ENCODE measurements around the gene KANSL1. TPM values are rescaled to one million over a fixed set of nuclear protein-coding genes. Genes with fewer than 3 reads are reported as not detected.
A peak's percentile ranks its signal among the peaks of the same experiment; 100 is the strongest.

Gene KANSL1
- total and polyA plus RNA-seq, 2 experiments from 2014 or later, result 49.0 to 206 TPM

DNA sequence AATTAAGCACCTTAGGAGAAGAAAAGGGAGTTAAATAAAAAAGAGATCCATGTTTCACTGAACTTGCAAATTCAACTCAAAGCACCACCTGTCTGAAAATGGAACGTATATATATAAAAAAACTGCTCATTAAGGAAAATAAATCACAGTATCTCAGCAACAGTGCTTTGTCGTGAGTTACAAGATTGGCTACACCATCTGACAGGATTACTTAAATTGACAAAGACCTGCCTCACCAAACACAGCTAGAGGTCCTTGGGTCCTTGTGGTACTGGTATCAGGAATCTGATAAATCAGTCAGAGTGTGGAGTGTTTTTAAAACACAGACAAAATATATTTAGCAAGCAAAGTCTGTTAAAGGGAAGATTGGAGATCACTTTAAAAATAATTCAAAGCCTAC, 63.9 kb downstream of the KANSL1 start:
- Histone ChIP-seq H3K27me3 (ENCODE audit: insufficient read depth) (no peaks in the 10 kb centered on the region), H3K4me3 (no peak overlapping the region), H3K4me1 (ENCODE audit: insufficient read depth) (peaks cover 61% of the 10 kb centered on the region), H3K9me2 (ENCODE audit: insufficient read depth) (no peaks in the 10 kb centered on the region), H4K20me1 (replicated peaks; ENCODE audit: insufficient read depth) (peaks cover 69% of the 10 kb centered on the region), H3K27ac (ENCODE audit: low read depth) (0 out of 2 replicates have a peak overlapping the region, but pooled peaks have one; percentile 39), H3K4me2 (no peak overlapping the region), H2AFZ (no peak overlapping the region), H3K36me3 (ENCODE audit: insufficient read depth) (no peaks in the 10 kb centered on the region), H3K79me2 (replicated peaks; ENCODE audit: insufficient read depth) (peaks cover 99% of the 10 kb centered on the region), H3F3A (replicated peaks; ENCODE audit: low read depth) (no peaks in the 10 kb centered on the region)
- H3K36me3 Mint-ChIP-seq (ENCODE audit: low read depth), result peaks cover 2% of the 10 kb centered on the region; the same call in 1 of the 3 replicates
- H3K4me3 Mint-ChIP-seq, result no peak overlapping the region
- DNase-seq (ENCODE audit: low spot score) (no peak), ATAC-seq (no peak)
- peaks cover 69% of the 10 kb centered on the region for H3K4me1 Mint-ChIP-seq
- TF ChIP-seq NANOG (IDR thresholded peaks at IDR 0.05; ENCODE audit: borderline replicate concordance) (no peak), CREB1 (CRISPR knock-in tag; IDR thresholded peaks at IDR 0.05; ENCODE audit: low read depth) (no peak), POLR2AphosphoS5 (IDR thresholded peaks at IDR 0.05; ENCODE audit: low read depth) (no peak)
- TF ChIP-seq, protein P1, sequence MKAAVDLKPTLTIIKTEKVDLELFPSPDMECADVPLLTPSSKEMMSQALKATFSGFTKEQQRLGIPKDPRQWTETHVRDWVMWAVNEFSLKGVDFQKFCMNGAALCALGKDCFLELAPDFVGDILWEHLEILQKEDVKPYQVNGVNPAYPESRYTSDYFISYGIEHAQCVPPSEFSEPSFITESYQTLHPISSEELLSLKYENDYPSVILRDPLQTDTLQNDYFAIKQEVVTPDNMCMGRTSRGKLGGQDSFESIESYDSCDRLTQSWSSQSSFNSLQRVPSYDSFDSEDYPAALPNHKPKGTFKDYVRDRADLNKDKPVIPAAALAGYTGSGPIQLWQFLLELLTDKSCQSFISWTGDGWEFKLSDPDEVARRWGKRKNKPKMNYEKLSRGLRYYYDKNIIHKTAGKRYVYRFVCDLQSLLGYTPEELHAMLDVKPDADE (IDR thresholded peaks at IDR 0.05), result no peak
- TF ChIP-seq, protein P2, sequence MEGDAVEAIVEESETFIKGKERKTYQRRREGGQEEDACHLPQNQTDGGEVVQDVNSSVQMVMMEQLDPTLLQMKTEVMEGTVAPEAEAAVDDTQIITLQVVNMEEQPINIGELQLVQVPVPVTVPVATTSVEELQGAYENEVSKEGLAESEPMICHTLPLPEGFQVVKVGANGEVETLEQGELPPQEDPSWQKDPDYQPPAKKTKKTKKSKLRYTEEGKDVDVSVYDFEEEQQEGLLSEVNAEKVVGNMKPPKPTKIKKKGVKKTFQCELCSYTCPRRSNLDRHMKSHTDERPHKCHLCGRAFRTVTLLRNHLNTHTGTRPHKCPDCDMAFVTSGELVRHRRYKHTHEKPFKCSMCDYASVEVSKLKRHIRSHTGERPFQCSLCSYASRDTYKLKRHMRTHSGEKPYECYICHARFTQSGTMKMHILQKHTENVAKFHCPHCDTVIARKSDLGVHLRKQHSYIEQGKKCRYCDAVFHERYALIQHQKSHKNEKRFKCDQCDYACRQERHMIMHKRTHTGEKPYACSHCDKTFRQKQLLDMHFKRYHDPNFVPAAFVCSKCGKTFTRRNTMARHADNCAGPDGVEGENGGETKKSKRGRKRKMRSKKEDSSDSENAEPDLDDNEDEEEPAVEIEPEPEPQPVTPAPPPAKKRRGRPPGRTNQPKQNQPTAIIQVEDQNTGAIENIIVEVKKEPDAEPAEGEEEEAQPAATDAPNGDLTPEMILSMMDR (conservative IDR thresholded peaks at IDR 0.05; ENCODE audit: low read depth in 2 of 2), result no peak
- TF ChIP-seq, protein P3, sequence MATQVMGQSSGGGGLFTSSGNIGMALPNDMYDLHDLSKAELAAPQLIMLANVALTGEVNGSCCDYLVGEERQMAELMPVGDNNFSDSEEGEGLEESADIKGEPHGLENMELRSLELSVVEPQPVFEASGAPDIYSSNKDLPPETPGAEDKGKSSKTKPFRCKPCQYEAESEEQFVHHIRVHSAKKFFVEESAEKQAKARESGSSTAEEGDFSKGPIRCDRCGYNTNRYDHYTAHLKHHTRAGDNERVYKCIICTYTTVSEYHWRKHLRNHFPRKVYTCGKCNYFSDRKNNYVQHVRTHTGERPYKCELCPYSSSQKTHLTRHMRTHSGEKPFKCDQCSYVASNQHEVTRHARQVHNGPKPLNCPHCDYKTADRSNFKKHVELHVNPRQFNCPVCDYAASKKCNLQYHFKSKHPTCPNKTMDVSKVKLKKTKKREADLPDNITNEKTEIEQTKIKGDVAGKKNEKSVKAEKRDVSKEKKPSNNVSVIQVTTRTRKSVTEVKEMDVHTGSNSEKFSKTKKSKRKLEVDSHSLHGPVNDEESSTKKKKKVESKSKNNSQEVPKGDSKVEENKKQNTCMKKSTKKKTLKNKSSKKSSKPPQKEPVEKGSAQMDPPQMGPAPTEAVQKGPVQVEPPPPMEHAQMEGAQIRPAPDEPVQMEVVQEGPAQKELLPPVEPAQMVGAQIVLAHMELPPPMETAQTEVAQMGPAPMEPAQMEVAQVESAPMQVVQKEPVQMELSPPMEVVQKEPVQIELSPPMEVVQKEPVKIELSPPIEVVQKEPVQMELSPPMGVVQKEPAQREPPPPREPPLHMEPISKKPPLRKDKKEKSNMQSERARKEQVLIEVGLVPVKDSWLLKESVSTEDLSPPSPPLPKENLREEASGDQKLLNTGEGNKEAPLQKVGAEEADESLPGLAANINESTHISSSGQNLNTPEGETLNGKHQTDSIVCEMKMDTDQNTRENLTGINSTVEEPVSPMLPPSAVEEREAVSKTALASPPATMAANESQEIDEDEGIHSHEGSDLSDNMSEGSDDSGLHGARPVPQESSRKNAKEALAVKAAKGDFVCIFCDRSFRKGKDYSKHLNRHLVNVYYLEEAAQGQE (IDR thresholded peaks at IDR 0.05; ENCODE audit: unreplicated experiment), result no peak
- H3K27me3 Mint-ChIP-seq (ENCODE audit: insufficient read depth, low read depth, poor library complexity), result peaks cover 2% of the 10 kb centered on the region
- H3K9me3 Mint-ChIP-seq, result no peaks in the 10 kb centered on the region
- H3K27ac Mint-ChIP-seq, result no peak overlapping the region

DNA sequence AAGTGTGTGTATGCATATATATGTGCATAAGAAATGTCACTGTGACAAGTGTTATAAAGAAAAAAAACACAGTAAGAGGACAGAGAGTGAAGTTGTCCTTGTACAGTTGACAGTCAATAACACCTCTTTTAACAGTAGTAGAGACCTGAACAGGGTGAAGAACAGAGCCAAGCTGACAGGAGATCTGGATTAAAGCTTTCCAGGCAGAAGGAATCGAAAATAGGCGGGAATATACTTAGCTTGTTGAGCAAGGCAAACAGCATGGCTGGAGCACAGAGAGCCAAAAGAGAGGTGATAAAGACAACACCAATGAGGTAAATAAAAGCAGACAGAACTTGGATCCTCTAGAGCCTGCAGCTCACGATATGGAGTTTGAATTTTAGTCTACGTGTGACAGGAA, 64.8 kb downstream of the KANSL1 start:
- no peak overlapping the region for H3K27ac Mint-ChIP-seq
- no peak overlapping the region for H3K4me3 ChIP-seq
- H3K9me2 ChIP-seq (ENCODE audit: insufficient read depth), result no peaks in the 10 kb centered on the region
- DNase-seq (ENCODE audit: low spot score) (no peak), ATAC-seq (no peak)
- H3K4me1 Mint-ChIP-seq, result peaks cover 70% of the 10 kb centered on the region
- peaks cover 2% of the 10 kb centered on the region for H3K27me3 Mint-ChIP-seq (ENCODE audit: insufficient read depth, low read depth, poor library complexity)
- no peaks in the 10 kb centered on the region for H3F3A ChIP-seq (replicated peaks; ENCODE audit: low read depth)
- no peak overlapping the region for H3K4me2 ChIP-seq
- no peak overlapping the region for H2AFZ ChIP-seq
- peaks cover 69% of the 10 kb centered on the region for H3K4me1 ChIP-seq (ENCODE audit: insufficient read depth)
- no peaks in the 10 kb centered on the region for H3K36me3 ChIP-seq (ENCODE audit: insufficient read depth)
- H3K9me3 Mint-ChIP-seq, result no peaks in the 10 kb centered on the region
- peaks cover 78% of the 10 kb centered on the region for H4K20me1 ChIP-seq (replicated peaks; ENCODE audit: insufficient read depth)
- H3K4me3 Mint-ChIP-seq, result no peak overlapping the region
- no peaks in the 10 kb centered on the region; the same call in 2 of the 3 replicates for H3K36me3 Mint-ChIP-seq (ENCODE audit: low read depth)
- peaks cover 99% of the 10 kb centered on the region for H3K79me2 ChIP-seq (replicated peaks; ENCODE audit: insufficient read depth)
- no peaks in the 10 kb centered on the region for H3K27me3 ChIP-seq (ENCODE audit: insufficient read depth)
- H3K27ac ChIP-seq (ENCODE audit: low read depth), result 0 out of 2 replicates have a peak overlapping the region, but pooled peaks have one; percentile 52
- TF ChIP-seq, protein P1 (IDR thresholded peaks at IDR 0.05), result no peak
- TF ChIP-seq STAT1 (IDR thresholded peaks at IDR 0.05; ENCODE audit: unreplicated experiment) (no peak), EZH2 (IDR thresholded peaks at IDR 0.05; ENCODE audit: low read depth, unreplicated experiment) (no peak), ZNF331 (CRISPR knock-in tag; IDR thresholded peaks at IDR 0.05; ENCODE audit: low read depth) (no peak)
